Neuronal stem cell (in vitro differentiated cells): Measurements from ENCODE around the gene SNRPA1.
"Not testable (repeated sequence)": the region's sequence is repeated elsewhere in the genome, so short reads cannot be mapped to it uniquely, and the experiment has no call there.

Source experiments
- DNase-seq: peaks from one replicate; pipeline ENCODE4 v3.0.0-alpha.2; 2013; ENCODE audit warnings: low spot score
- H2AFZ ChIP-seq: one replicate; pipeline ENCODE4 v1.6.1; 2013; ENCODE audit warnings: mild to moderate bottlenecking, low read length, inconsistent platforms
- H2AK5ac ChIP-seq: 2 replicates; pipeline ENCODE4 v1.6.1; 2013; ENCODE audit warnings: low read depth, mild to moderate bottlenecking, inconsistent platforms, low read length, moderate library complexity, mixed read lengths
- H2BK120ac ChIP-seq: 2 replicates; pipeline ENCODE4 v1.6.1; 2013; ENCODE audit warnings: low read depth, mild to moderate bottlenecking, inconsistent platforms, low read length, moderate library complexity, mixed read lengths
- H2BK12ac ChIP-seq: one replicate; pipeline ENCODE4 v1.6.1; 2013; ENCODE audit warnings: low read length, inconsistent platforms
- H2BK15ac ChIP-seq: 2 replicates; pipeline ENCODE4 v1.6.1; 2013; ENCODE audit warnings: mild to moderate bottlenecking, low read length, inconsistent platforms, mixed read lengths
- H2BK5ac ChIP-seq: one replicate; pipeline ENCODE4 v1.6.1; 2013; ENCODE audit warnings: inconsistent platforms, mild to moderate bottlenecking, low read length, moderate library complexity
- H3K14ac ChIP-seq: one replicate; pipeline ENCODE4 v1.6.1; 2013; ENCODE audit warnings: low read length, inconsistent platforms
- H3K18ac ChIP-seq: 2 replicates; pipeline ENCODE4 v1.6.1; 2013; ENCODE audit warnings: low read length, inconsistent platforms
- H3K23ac ChIP-seq: 2 replicates; pipeline ENCODE4 v1.6.1; 2013; ENCODE audit warnings: low read depth, mild to moderate bottlenecking, mixed read lengths, low read length, inconsistent platforms; ENCODE audit not compliant: poor library complexity
- H3K27ac ChIP-seq: replicated peaks from 3 replicates; pipeline ENCODE4 v1.5.1; 2013; ENCODE audit warnings: low read length, inconsistent platforms
- H3K27me3 ChIP-seq, 3 experiments: 2 replicates each; pipeline ENCODE4 v1.6.1; 2013; ENCODE audit warnings: low read length in 3 of 3, mild to moderate bottlenecking in 2 of 3, inconsistent platforms in 1 of 3, low read depth in 1 of 3, mixed read lengths in 1 of 3, moderate library complexity in 1 of 3; ENCODE audit not compliant: control insufficient read depth in 3 of 3, insufficient read depth in 3 of 3
- H3K36me3 ChIP-seq, 2 donors: replicated peaks in 1 of 2; 2 replicates each; pipeline ENCODE4 v1.6.1; 2013; ENCODE audit warnings: low read length in 2 of 2; ENCODE audit not compliant: control insufficient read depth in 2 of 2, insufficient read depth in 2 of 2
- H3K4ac ChIP-seq: 2 replicates; pipeline ENCODE4 v1.6.1; 2013; ENCODE audit warnings: inconsistent platforms, mild to moderate bottlenecking, low read length, moderate library complexity
- H3K4me1 ChIP-seq, 2 donors: 1 replicate in 1 of 2; 2 replicates in 1 of 2; pipeline ENCODE4 v1.6.1; 2013; ENCODE audit warnings: low read length in 2 of 2, low read depth in 1 of 2; ENCODE audit not compliant: control insufficient read depth in 2 of 2, insufficient read depth in 1 of 2
- H3K4me2 ChIP-seq: one replicate; pipeline ENCODE4 v1.6.1; 2013; ENCODE audit warnings: mild to moderate bottlenecking, low read length, inconsistent platforms; ENCODE audit not compliant: insufficient read depth, poor library complexity, severe bottlenecking
- H3K4me3 ChIP-seq, 2 donors: 2 replicates each; pipeline ENCODE4 v1.5.1; 2013; ENCODE audit warnings: low read length in 2 of 2, mild to moderate bottlenecking in 2 of 2, inconsistent platforms in 1 of 2, moderate library complexity in 1 of 2
- H3K79me1 ChIP-seq: one replicate; pipeline ENCODE4 v1.6.1; 2013; ENCODE audit warnings: low read depth, mild to moderate bottlenecking, inconsistent platforms, low read length, moderate library complexity
- H3K9ac ChIP-seq: one replicate; pipeline ENCODE4 v1.6.1; 2013; ENCODE audit warnings: mild to moderate bottlenecking, low read depth, low read length, inconsistent platforms; ENCODE audit not compliant: poor library complexity
- H3K9me3 ChIP-seq, 2 donors: replicated peaks in 1 of 2; 2 replicates each; pipeline versions ENCODE3 to v1.6.1; 2013; ENCODE audit warnings: low read length in 2 of 2, mild to moderate bottlenecking in 2 of 2, inconsistent platforms in 1 of 2, low read depth in 1 of 2, mixed read lengths in 1 of 2, moderate library complexity in 1 of 2; ENCODE audit not compliant: control insufficient read depth in 2 of 2, insufficient read depth in 1 of 2
- H4K8ac ChIP-seq: one replicate; pipeline ENCODE4 v1.6.1; 2013; ENCODE audit warnings: low read depth, mild to moderate bottlenecking, inconsistent platforms, low read length, moderate library complexity
- H4K91ac ChIP-seq: one replicate; pipeline ENCODE4 v1.6.1; 2013; ENCODE audit warnings: low read length, low read depth, mild to moderate bottlenecking, inconsistent platforms; ENCODE audit not compliant: poor library complexity
- WGBS, 2 donors: extraction: QIAGEN DNeasy Blood & Tissue Kit; methylation state at CpG; one replicate each; pipeline ENCODE4 v1.1.7; 2013; ENCODE audit warnings: missing lambda C conversion rate in 2 of 2, mixed read lengths in 1 of 2; ENCODE audit not compliant: insufficient read length in 2 of 2, insufficient replicate concordance in 1 of 2; ENCODE audit errors: extremely low coverage in 2 of 2; 5-methylcytosine and 5-hydroxymethylcytosine counted together

SNRPA1 gene

DNA sequence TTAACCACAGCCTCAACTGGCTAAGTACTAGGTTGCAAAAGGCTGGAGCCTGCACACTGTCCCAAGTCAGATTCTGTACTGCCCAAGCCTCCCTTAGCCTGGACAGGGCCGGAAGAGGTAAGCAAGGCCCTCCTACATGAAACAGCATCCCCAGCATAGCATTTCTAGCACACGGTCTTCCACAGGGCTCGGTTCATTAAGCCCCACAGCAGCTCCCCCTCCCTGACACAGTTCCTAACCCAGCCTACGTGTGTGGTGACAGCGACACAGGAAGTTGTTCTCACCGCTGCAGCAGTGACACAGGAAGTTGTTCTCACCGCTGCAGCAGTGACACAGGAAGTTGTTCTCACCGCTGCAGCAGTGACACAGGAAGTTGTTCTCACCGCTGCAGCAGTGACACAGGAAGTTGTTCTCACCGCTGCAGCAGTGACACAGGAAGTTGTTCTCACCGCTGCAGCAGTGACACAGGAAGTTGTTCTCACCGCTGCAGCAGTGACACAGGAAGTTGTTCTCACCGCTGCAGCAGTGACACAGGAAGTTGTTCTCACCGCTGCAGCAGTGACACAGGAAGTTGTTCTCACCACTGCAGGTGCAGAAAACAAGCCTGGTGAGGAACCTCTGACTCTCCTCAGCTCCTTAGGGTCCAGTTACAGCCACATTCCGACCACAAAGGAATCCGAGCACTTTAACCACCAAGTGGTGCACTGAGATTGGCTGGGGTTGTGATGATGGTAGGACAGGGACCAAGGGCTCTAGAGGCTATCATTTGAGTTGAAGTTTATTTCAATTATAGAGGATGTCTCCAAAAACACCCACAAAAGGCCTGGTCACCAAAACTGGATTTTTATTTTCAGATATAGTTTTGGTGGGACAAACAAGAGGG, 39.1 kb upstream of the SNRPA1 start:
- H2BK12ac ChIP-seq, H2BK120ac ChIP-seq, H3K4me2 ChIP-seq, H3K14ac ChIP-seq, H2BK15ac ChIP-seq, H3K4ac ChIP-seq, H4K8ac ChIP-seq, H3K9ac ChIP-seq, H2BK5ac ChIP-seq, H3K79me1 ChIP-seq, H4K91ac ChIP-seq, H3K23ac ChIP-seq, H3K4me1 ChIP-seq, H2AK5ac ChIP-seq, H3K36me3 ChIP-seq, H3K9me3 ChIP-seq, H3K27ac ChIP-seq, H3K18ac ChIP-seq, DNase-seq, H3K27me3 ChIP-seq: not testable (repeated sequence)
- Histone ChIP-seq H2AFZ (peak overlapping the region; percentile 97), H3K4me3 (peak overlapping the region in 1 of 2 donors; percentile 56)
- WGBS, 2 donors, result no CpG with 5 or more reads among the region's 16 CpGs

DNA sequence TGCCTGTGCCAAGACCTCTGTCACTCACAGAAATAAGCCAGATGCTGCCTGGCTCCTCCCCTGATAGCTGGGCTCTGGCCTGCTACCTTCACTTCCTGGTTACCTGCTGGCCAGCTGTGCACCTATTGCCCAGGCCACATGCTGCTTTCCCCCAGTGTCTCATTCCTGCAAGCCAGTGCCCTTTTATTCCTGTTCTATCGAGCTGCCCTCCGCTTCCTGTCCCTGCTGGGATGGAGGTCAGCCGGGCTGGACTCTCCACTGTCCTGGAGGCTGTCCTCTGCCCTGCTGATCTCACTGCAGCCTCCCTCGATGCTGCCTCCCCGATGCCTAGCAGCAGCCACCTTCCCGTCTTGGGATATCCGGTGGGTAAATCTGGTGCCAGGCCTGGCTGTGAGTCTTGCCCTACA, 37.0 kb upstream of the SNRPA1 start:
- Histone ChIP-seq H2BK5ac (no peak overlapping the region), H2AFZ (no peak overlapping the region), H3K18ac (peak overlapping the region; percentile 39), H4K8ac (no peak overlapping the region), H3K4me3 (no peak overlapping the region), H3K4me1 (no peaks in the 10 kb centered on the region), H3K27me3 (peaks cover 0 to 4% (median 0%) of the 10 kb centered on the region in 3 experiments), H3K14ac (no peak overlapping the region), H3K36me3 (no peaks in the 10 kb centered on the region), H3K23ac (no peak overlapping the region), H2BK12ac (no peak overlapping the region), H2AK5ac (peak overlapping the region; percentile 16), H3K4ac (no peak overlapping the region), H3K79me1 (no peaks in the 10 kb centered on the region), H3K4me2 (no peak overlapping the region), H3K9me3 (peaks cover 2 to 5% of the 10 kb centered on the region in 2 donors), H2BK120ac (no peak overlapping the region), H2BK15ac (no peak overlapping the region), H4K91ac (no peak overlapping the region), H3K9ac (no peak overlapping the region), H3K27ac (no peak overlapping the region)
- no CpG with 5 or more reads among the region's 7 CpGs for WGBS, 2 donors
- DNase-seq, result no peak

DNA sequence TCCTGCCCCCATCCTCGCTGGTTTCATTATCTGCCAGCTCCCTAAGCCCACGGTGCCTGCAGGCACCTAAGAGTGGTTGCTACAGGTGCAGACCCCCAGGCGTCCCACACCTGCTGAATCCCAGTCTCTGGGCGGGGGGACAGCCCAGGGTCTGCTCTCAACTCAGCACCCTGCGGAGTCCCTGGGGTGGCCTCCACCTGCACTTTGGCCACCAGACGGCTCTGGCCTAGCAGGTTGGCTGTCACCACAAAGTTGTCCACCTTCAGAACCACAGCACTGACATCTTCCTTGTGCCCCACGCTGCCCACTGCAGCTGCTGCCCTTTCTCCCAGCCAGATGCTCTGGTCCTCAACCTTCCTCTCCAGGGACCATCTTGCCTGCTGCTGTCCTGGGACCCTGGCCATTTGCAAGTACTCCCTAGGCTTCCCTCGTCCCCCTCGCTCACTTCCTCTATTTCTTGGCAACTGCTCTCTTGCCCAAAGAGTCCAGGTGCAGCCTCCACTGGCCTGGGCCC, 34.9 kb upstream of the SNRPA1 start:
- Histone ChIP-seq H3K14ac (peak overlapping the region; percentile 57), H2AK5ac (no peak overlapping the region), H2BK120ac (no peak overlapping the region), H4K91ac (no peak overlapping the region), H3K27ac (no peak overlapping the region), H3K4me2 (no peak overlapping the region), H4K8ac (no peak overlapping the region), H3K4me1 (no peaks in the 10 kb centered on the region), H3K79me1 (no peaks in the 10 kb centered on the region), H2AFZ (no peak overlapping the region), H3K18ac (no peak overlapping the region), H2BK15ac (no peak overlapping the region), H2BK12ac (no peak overlapping the region), H3K4me3 (no peak overlapping the region), H3K9me3 (peaks cover 2 to 4% of the 10 kb centered on the region in 2 donors), H3K4ac (no peak overlapping the region), H2BK5ac (no peak overlapping the region), H3K9ac (peak overlapping the region; percentile 61), H3K27me3 (peaks cover 0 to 4% (median 0%) of the 10 kb centered on the region in 3 experiments), H3K36me3 (no peaks in the 10 kb centered on the region), H3K23ac (peak overlapping the region; percentile 40)
- WGBS, 2 donors, result no CpG with 5 or more reads among the region's 9 CpGs
- no peak for DNase-seq

DNA sequence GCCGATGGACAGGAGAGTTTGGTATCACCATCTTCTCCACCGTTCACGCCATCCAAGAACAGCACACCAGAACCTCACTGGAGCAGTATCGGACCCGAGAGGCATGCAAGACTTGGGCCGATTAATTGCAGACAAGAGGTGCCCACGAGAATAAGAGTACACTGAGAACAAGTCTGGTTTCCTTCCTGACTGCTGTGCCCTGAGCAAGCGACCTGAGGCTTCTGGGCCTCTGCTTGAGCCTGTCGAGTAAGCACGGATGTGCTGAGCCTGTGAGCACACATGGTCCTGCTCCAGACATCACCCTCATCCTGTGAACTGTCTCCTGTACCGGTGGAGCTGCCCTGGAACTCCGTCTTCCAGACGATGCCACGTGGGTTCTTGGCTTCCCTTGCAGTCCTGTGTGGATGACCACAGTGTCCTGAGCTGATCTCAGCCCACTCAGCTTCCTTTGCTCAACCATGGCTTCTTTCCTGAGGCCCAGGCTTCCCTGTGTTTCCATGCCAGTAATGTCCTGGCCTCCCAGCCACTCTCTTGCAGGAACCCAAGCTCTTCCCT, 34.3 kb upstream of the SNRPA1 start:
- no peak for DNase-seq
- Histone ChIP-seq H2BK5ac (no peak overlapping the region), H2BK120ac (no peak overlapping the region), H3K27ac (no peak overlapping the region), H3K4me1 (no peaks in the 10 kb centered on the region), H3K4me2 (no peak overlapping the region), H4K8ac (no peak overlapping the region), H3K4ac (no peak overlapping the region), H3K14ac (peak overlapping the region; percentile 4), H2AK5ac (no peak overlapping the region), H2BK12ac (no peak overlapping the region), H3K9ac (no peak overlapping the region), H3K23ac (peak overlapping the region; percentile 5), H3K9me3 (peaks cover 0 to 4% of the 10 kb centered on the region in 2 donors), H2BK15ac (no peak overlapping the region), H2AFZ (no peak overlapping the region), H3K18ac (no peak overlapping the region), H3K4me3 (no peak overlapping the region), H3K27me3 (peaks cover 0 to 4% (median 0%) of the 10 kb centered on the region in 3 experiments), H3K36me3 (no peaks in the 10 kb centered on the region), H3K79me1 (no peaks in the 10 kb centered on the region), H4K91ac (no peak overlapping the region)
- WGBS, 2 donors, result no CpG with 5 or more reads among the region's 14 CpGs
